Measurements from ENCODE around the gene AJM1.
A peak's percentile ranks its signal among the peaks of the same experiment; 100 is the strongest.

The AJM1 gene

DNA sequence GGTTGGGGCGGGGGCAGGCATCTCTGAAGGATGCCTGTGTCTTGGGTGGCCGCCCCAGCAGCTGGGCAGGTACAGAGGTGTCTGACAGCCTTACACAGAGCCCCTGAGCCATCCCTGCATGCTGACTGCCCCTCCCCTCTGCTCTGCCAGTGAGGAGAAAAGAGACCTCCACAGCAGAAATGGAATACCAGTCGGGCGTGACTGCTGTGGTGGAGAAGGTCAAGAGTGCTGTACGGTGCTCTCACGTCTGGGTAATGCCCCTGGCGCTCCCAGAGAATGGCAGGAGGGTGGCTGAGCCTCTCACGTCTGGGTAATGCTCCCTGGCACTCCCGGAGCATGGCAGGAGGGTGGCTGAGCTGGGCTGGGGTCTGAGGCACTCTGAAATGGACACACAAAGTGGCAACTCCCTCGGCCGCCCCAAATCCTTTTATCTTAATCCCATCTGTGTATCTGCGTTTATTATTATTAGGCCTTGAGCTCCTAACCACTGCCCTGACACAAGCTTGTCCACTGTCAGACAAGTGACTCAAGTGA is 37.0 kb upstream of the AJM1 start:
- H3K4me3 ChIP-seq (ENCODE audit: low read length in 2 of 2), result no peak overlapping the region
- H4K91ac ChIP-seq (ENCODE audit: low read depth, low read length, poor library complexity), result no peak overlapping the region
- peaks cover 12% of the 10 kb centered on the region for H3K79me1 ChIP-seq (ENCODE audit: low read depth, low read length)
- H2BK12ac ChIP-seq (ENCODE audit: low read length), result no peak overlapping the region
- H2BK120ac ChIP-seq (ENCODE audit: low read depth, low read length), result no peak overlapping the region
- no peak overlapping the region for H2AFZ ChIP-seq (ENCODE audit: low read length)
- H3K4me2 ChIP-seq (ENCODE audit: insufficient read depth, low read length, poor library complexity, severe bottlenecking), result no peak overlapping the region
- H4K8ac ChIP-seq (ENCODE audit: low read depth, low read length), result peak overlapping the region; percentile 65
- H3K4me1 ChIP-seq (ENCODE audit: control insufficient read depth in 2 of 2, insufficient read depth in 1 of 2, low read depth in 1 of 2, low read length in 2 of 2), result peaks cover 12 to 20% of the 10 kb centered on the region in 2 donors
- no peak for DNase-seq (ENCODE audit: low spot score)
- no peak overlapping the region for H3K14ac ChIP-seq (ENCODE audit: low read length)
- H3K9ac ChIP-seq (ENCODE audit: low read depth, low read length, poor library complexity), result peak overlapping the region; percentile 21
- WGBS, 2 donors (ENCODE audit: extremely low coverage in 2 of 2, insufficient read length in 2 of 2, insufficient replicate concordance in 1 of 2), result no CpG with 5 or more reads among the region's 12 CpGs
- H3K9me3 ChIP-seq (replicated peaks in 1 of 2; ENCODE audit: control insufficient read depth in 2 of 2, insufficient read depth in 1 of 2, low read depth in 1 of 2, low read length in 2 of 2), result peaks cover 0 to 2% of the 10 kb centered on the region in 2 donors
- H3K27me3 ChIP-seq (ENCODE audit: control insufficient read depth in 3 of 3, insufficient read depth in 3 of 3, low read depth in 1 of 3, low read length in 3 of 3), result peaks cover 0 to 2% (median 0%) of the 10 kb centered on the region in 3 experiments
- H2BK15ac ChIP-seq (ENCODE audit: low read length), result no peak overlapping the region
- H2AK5ac ChIP-seq (ENCODE audit: low read depth, low read length), result no peak overlapping the region
- no peak overlapping the region for H3K18ac ChIP-seq (ENCODE audit: low read length)
- peaks cover 4 to 35% of the 10 kb centered on the region in 2 donors for H3K36me3 ChIP-seq (replicated peaks in 1 of 2; ENCODE audit: control insufficient read depth in 2 of 2, insufficient read depth in 2 of 2, low read length in 2 of 2)
- H3K27ac ChIP-seq (replicated peaks; ENCODE audit: low read length), result no peak overlapping the region
- no peak overlapping the region for H3K23ac ChIP-seq (ENCODE audit: low read depth, low read length, poor library complexity)
- no peak overlapping the region for H3K4ac ChIP-seq (ENCODE audit: low read length)
- H2BK5ac ChIP-seq (ENCODE audit: low read length), result no peak overlapping the region

- Histone ChIP-seq H3K23ac (ENCODE audit: low read depth, low read length, poor library complexity) (peak overlapping the region; percentile 85), H4K91ac (ENCODE audit: low read depth, low read length, poor library complexity) (no peak overlapping the region), H2BK5ac (ENCODE audit: low read length) (no peak overlapping the region), H3K79me1 (ENCODE audit: low read depth, low read length) (peaks cover 12% of the 10 kb centered on the region), H3K27ac (replicated peaks; ENCODE audit: low read length) (no peak overlapping the region), H2BK12ac (ENCODE audit: low read length) (no peak overlapping the region), H3K4me1 (ENCODE audit: control insufficient read depth in 2 of 2, insufficient read depth in 1 of 2, low read depth in 1 of 2, low read length in 2 of 2) (peaks cover 8 to 16% of the 10 kb centered on the region in 2 donors), H3K9ac (ENCODE audit: low read depth, low read length, poor library complexity) (no peak overlapping the region), H4K8ac (ENCODE audit: low read depth, low read length) (peak overlapping the region; percentile 23), H2AK5ac (ENCODE audit: low read depth, low read length) (no peak overlapping the region), H2BK15ac (ENCODE audit: low read length) (no peak overlapping the region), H3K4ac (ENCODE audit: low read length) (no peak overlapping the region), H2AFZ (ENCODE audit: low read length) (no peak overlapping the region), H3K18ac (ENCODE audit: low read length) (no peak overlapping the region), H2BK120ac (ENCODE audit: low read depth, low read length) (no peak overlapping the region), H3K27me3 (ENCODE audit: control insufficient read depth in 3 of 3, insufficient read depth in 3 of 3, low read depth in 1 of 3, low read length in 3 of 3) (no peaks in the 10 kb centered on the region), H3K14ac (ENCODE audit: low read length) (peak overlapping the region; percentile 3), H3K4me3 (ENCODE audit: low read length in 2 of 2) (peak overlapping the region in 1 of 2 donors; percentile 96), H3K36me3 (replicated peaks in 1 of 2; ENCODE audit: control insufficient read depth in 2 of 2, insufficient read depth in 2 of 2, low read length in 2 of 2) (peaks cover 4 to 42% of the 10 kb centered on the region in 2 donors), H3K4me2 (ENCODE audit: insufficient read depth, low read length, poor library complexity, severe bottlenecking) (no peak overlapping the region), H3K9me3 (replicated peaks in 1 of 2; ENCODE audit: control insufficient read depth in 2 of 2, insufficient read depth in 1 of 2, low read depth in 1 of 2, low read length in 2 of 2) (peaks cover 2% of the 10 kb centered on the region in 2 donors)
- no peak for DNase-seq (ENCODE audit: low spot score)
- no CpG with 5 or more reads among the region's 10 CpGs for WGBS, 2 donors (ENCODE audit: extremely low coverage in 2 of 2, insufficient read length in 2 of 2, insufficient replicate concordance in 1 of 2)
Measured at GRCh38 chr9:136806067-136806466, 36.2 kb upstream of the AJM1 start.

DNA sequence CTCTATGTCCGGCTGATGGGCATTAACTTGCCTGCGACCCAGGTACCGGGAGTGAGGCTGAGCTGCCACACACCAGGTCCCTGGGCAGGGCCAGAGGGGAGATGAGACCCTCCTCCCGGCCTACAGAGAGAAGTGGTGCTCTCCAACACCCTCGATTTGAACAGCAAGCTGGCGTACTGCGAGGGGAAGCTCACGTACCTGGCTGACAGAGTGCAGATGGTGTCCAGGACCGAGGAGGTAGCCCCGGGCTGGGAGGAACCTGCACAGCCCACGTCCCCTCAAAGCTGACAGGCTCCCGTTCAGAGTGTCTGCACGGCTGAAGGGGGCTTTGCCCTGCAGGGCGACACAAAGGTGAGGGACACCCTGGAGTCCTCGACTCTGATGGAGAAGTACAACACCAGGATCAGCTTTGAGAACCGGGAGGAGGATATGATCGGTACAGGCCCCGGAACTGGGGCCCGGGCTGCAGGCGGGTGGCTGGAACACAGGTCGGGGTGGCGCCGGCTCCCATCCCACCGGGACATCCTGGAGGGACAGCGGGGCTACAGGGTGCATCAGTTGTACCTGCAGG is 35.6 kb upstream of the AJM1 start:
- Histone ChIP-seq H4K8ac (ENCODE audit: low read depth, low read length) (peak overlapping the region; percentile 23), H3K36me3 (replicated peaks in 1 of 2; ENCODE audit: control insufficient read depth in 2 of 2, insufficient read depth in 2 of 2, low read length in 2 of 2) (peaks cover 4 to 48% of the 10 kb centered on the region in 2 donors), H2AFZ (ENCODE audit: low read length) (no peak overlapping the region), H3K4ac (ENCODE audit: low read length) (peak overlapping the region; percentile 84), H2BK5ac (ENCODE audit: low read length) (peak overlapping the region; percentile 90), H3K23ac (ENCODE audit: low read depth, low read length, poor library complexity) (peak overlapping the region; percentile 85), H3K27me3 (ENCODE audit: control insufficient read depth in 3 of 3, insufficient read depth in 3 of 3, low read depth in 1 of 3, low read length in 3 of 3) (no peaks in the 10 kb centered on the region), H3K27ac (replicated peaks; ENCODE audit: low read length) (no peak overlapping the region), H3K4me2 (ENCODE audit: insufficient read depth, low read length, poor library complexity, severe bottlenecking) (peak overlapping the region; percentile 99), H3K9ac (ENCODE audit: low read depth, low read length, poor library complexity) (peak overlapping the region; percentile 93), H3K14ac (ENCODE audit: low read length) (peak overlapping the region; percentile 63), H2BK12ac (ENCODE audit: low read length) (peak overlapping the region; percentile 75), H2BK15ac (ENCODE audit: low read length) (peak overlapping the region; percentile 93), H2BK120ac (ENCODE audit: low read depth, low read length) (no peak overlapping the region), H3K4me3 (ENCODE audit: low read length in 2 of 2) (peak overlapping the region; percentile 91 to 96), H3K79me1 (ENCODE audit: low read depth, low read length) (peaks cover 12% of the 10 kb centered on the region), H3K9me3 (replicated peaks in 1 of 2; ENCODE audit: control insufficient read depth in 2 of 2, insufficient read depth in 1 of 2, low read depth in 1 of 2, low read length in 2 of 2) (peaks cover 2% of the 10 kb centered on the region in 2 donors), H2AK5ac (ENCODE audit: low read depth, low read length) (peak overlapping the region; percentile 98), H4K91ac (ENCODE audit: low read depth, low read length, poor library complexity) (no peak overlapping the region), H3K4me1 (ENCODE audit: control insufficient read depth in 2 of 2, insufficient read depth in 1 of 2, low read depth in 1 of 2, low read length in 2 of 2) (peaks cover 8 to 15% of the 10 kb centered on the region in 2 donors), H3K18ac (ENCODE audit: low read length) (peak overlapping the region; percentile 98)
- no peak for DNase-seq (ENCODE audit: low spot score)
- no CpG with 5 or more reads among the region's 25 CpGs for WGBS, 2 donors (ENCODE audit: extremely low coverage in 2 of 2, insufficient read length in 2 of 2, insufficient replicate concordance in 1 of 2)

DNA sequence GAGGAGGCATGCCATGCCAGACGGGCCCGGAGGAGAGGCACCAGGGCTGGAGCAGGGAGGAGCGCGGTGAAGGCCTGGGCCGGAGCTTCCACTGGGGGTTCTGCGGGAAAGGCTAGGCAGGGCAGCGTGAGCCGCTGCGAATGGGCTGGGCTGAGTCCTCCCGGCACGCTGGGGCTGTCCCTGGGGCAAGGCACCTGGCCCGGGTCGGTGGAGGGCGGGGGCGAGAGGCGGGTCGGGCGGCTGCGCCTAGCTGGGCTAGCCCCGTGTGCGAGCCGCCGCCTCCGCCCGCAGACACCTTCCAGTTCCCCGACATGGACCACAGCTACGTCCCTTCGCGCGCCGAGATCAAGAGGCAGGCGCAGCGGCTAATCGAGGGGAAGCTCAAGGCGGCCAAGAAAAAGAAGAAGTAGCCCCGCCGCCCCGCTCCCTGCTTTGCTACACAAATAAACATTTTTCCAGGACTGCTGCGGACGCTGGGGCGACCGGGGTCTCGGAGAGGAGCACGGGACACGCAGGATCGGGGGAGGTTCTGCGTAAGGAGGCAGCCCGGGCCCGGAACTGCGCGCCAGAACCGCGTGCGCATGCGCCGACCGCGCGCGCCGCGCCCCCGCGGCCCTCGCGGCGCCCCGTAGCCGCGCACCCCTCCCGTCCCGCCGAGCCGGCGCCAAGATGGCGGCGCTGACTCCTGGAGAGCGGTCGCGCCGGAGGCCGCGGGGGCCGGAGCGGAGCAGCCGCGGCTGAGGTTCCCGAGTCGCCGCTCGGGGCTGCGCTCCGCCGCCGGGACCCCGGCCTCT is 34.8 kb upstream of the AJM1 start, which contains the start of gene RABL6:
RABL6 (plus strand) TSS at position 668 of the 794 bp plus-strand sequence. CDS start 249 bp downstream, outside the sequence.
- H2BK15ac ChIP-seq (ENCODE audit: low read length), result peak within 1 kb of the TSS; percentile 93
- peak within 1 kb of the TSS; percentile 90 for H2BK5ac ChIP-seq (ENCODE audit: low read length)
- H3K27ac ChIP-seq (replicated peaks; ENCODE audit: low read length), result peak within 1 kb of the TSS; percentile 63
- peaks cover 12% of the 10 kb centered on the region for H3K79me1 ChIP-seq (ENCODE audit: low read depth, low read length)
- H3K4me1 ChIP-seq (ENCODE audit: control insufficient read depth in 2 of 2, insufficient read depth in 1 of 2, low read depth in 1 of 2, low read length in 2 of 2), result peaks cover 8 to 15% of the 10 kb centered on the region in 2 donors
- H2AFZ ChIP-seq (ENCODE audit: low read length), result peak within 1 kb of the TSS; percentile 96
- peak within 1 kb of the TSS; percentile 99 for H3K4me2 ChIP-seq (ENCODE audit: insufficient read depth, low read length, poor library complexity, severe bottlenecking)
- H2AK5ac ChIP-seq (ENCODE audit: low read depth, low read length), result peak within 1 kb of the TSS; percentile 99
- peak within 1 kb of the TSS; percentile 91 to 96 for H3K4me3 ChIP-seq (ENCODE audit: low read length in 2 of 2)
- H3K9me3 ChIP-seq (replicated peaks in 1 of 2; ENCODE audit: control insufficient read depth in 2 of 2, insufficient read depth in 1 of 2, low read depth in 1 of 2, low read length in 2 of 2), result peaks cover 2% of the 10 kb centered on the region in 2 donors
- H2BK12ac ChIP-seq (ENCODE audit: low read length), result peak within 1 kb of the TSS; percentile 75
- peak within 1 kb of the TSS; percentile 97 for H3K23ac ChIP-seq (ENCODE audit: low read depth, low read length, poor library complexity)
- peak within 1 kb of the TSS; percentile 84 for H3K4ac ChIP-seq (ENCODE audit: low read length)
- DNase-seq (ENCODE audit: low spot score), result peak; percentile 75
- H2BK120ac ChIP-seq (ENCODE audit: low read depth, low read length), result no peak within 1 kb of the TSS
- H3K18ac ChIP-seq (ENCODE audit: low read length), result peak within 1 kb of the TSS; percentile 98
- H3K36me3 ChIP-seq (replicated peaks in 1 of 2; ENCODE audit: control insufficient read depth in 2 of 2, insufficient read depth in 2 of 2, low read length in 2 of 2), result peaks cover 5 to 55% of the 10 kb centered on the region in 2 donors
- H3K27me3 ChIP-seq (ENCODE audit: control insufficient read depth in 3 of 3, insufficient read depth in 3 of 3, low read depth in 1 of 3, low read length in 3 of 3), result no peaks in the 10 kb centered on the region
- no CpG with 5 or more reads among the region's 96 CpGs for WGBS, 2 donors (ENCODE audit: extremely low coverage in 2 of 2, insufficient read length in 2 of 2, insufficient replicate concordance in 1 of 2)
- no peak within 1 kb of the TSS for H4K91ac ChIP-seq (ENCODE audit: low read depth, low read length, poor library complexity)
- H3K14ac ChIP-seq (ENCODE audit: low read length), result peak within 1 kb of the TSS; percentile 89
- peak within 1 kb of the TSS; percentile 98 for H4K8ac ChIP-seq (ENCODE audit: low read depth, low read length)
- H3K9ac ChIP-seq (ENCODE audit: low read depth, low read length, poor library complexity), result peak within 1 kb of the TSS; percentile 93

Measured in neuronal stem cell (in vitro differentiated cells).